Lower leg skin (tissue), 3 donors: Measurements from ENCODE around the gene CAMTA1.

Experiments
- POLR2A ChIP-seq, 2 donors: fragments of 450-650 bp; IDR thresholded peaks; one replicate each; pipeline ENCODE4 v1.6.1; 2016 to 2017; ENCODE audit warnings: antibody characterized with exemption in 2 of 2, mild to moderate bottlenecking in 1 of 2, moderate library complexity in 1 of 2
- TF ChIP-seq, protein P1 (sequence below), 3 donors: fragments of 450-650 bp; IDR thresholded peaks; one replicate each; pipeline ENCODE4 v1.5.1; 2016; ENCODE audit warnings: antibody characterized with exemption in 3 of 3, mild to moderate bottlenecking in 3 of 3, moderate library complexity in 2 of 3

GRCh38 chr1:7727809-7728471 is 942.7 kb downstream of the CAMTA1 start:
- TF ChIP-seq, protein P1, sequence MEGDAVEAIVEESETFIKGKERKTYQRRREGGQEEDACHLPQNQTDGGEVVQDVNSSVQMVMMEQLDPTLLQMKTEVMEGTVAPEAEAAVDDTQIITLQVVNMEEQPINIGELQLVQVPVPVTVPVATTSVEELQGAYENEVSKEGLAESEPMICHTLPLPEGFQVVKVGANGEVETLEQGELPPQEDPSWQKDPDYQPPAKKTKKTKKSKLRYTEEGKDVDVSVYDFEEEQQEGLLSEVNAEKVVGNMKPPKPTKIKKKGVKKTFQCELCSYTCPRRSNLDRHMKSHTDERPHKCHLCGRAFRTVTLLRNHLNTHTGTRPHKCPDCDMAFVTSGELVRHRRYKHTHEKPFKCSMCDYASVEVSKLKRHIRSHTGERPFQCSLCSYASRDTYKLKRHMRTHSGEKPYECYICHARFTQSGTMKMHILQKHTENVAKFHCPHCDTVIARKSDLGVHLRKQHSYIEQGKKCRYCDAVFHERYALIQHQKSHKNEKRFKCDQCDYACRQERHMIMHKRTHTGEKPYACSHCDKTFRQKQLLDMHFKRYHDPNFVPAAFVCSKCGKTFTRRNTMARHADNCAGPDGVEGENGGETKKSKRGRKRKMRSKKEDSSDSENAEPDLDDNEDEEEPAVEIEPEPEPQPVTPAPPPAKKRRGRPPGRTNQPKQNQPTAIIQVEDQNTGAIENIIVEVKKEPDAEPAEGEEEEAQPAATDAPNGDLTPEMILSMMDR (IDR thresholded peaks at IDR 0.05): no peak
- no peak for TF ChIP-seq POLR2A (IDR thresholded peaks at IDR 0.05)
